CD4-positive, alpha-beta T cell (primary cell): Measurements from ENCODE around the gene MICALL1. TPM values are rescaled to one million over a fixed set of nuclear protein-coding genes. Genes with fewer than 3 reads are reported as not detected.

Experiments
- ATAC-seq: fragments of 200-7000 bp; cut with Tn5 transposase; one replicate; pipeline ENCODE4 v1.10.0; 2022; ENCODE audit warnings: mild to moderate bottlenecking; ENCODE audit not compliant: poor library complexity
- CTCF ChIA-PET: fragments of 350-600 bp; sonication (Branson Sonifier 250); formaldehyde crosslinking; loops from one replicate; lab custom pipeline; 2021; ENCODE audit warnings: antibody characterized with exemption, inconsistent platforms; lab: Charles Lee
- POLR2A ChIA-PET: fragments of 350-600 bp; sonication (Branson Sonifier 250); formaldehyde crosslinking; loops from one replicate; lab custom pipeline; 2021; ENCODE audit warnings: antibody characterized with exemption, inconsistent platforms; lab: Charles Lee
- DNase-seq, 14 experiments: peaks; one replicate each; pipeline ENCODE4 v3.0.0-alpha.2; 2013 to 2020; ENCODE audit warnings: mixed read lengths in 2 of 14
- H3K27ac ChIP-seq, 2 donors: one replicate each; pipeline versions ENCODE4 v1.5.1 to v1.7.0; 2013; ENCODE audit warnings: low read length in 2 of 2, low read depth in 1 of 2, mild to moderate bottlenecking in 1 of 2
- H3K27me3 ChIP-seq, 2 experiments: 1 replicate in 1 of 2; 2 replicates in 1 of 2; pipeline versions ENCODE4 v1.6.1 to v1.7.0; 2013; ENCODE audit warnings: low read length in 2 of 2, control low read depth in 1 of 2, mild to moderate bottlenecking in 1 of 2, moderate library complexity in 1 of 2; ENCODE audit not compliant: insufficient read depth in 2 of 2, control insufficient read depth in 1 of 2
- H3K36me3 ChIP-seq: one replicate; pipeline ENCODE4 v1.6.1; 2013; ENCODE audit warnings: low read length, control low read depth; ENCODE audit not compliant: insufficient read depth
- H3K4me1 ChIP-seq: one replicate; pipeline ENCODE4 v1.6.1; 2013; ENCODE audit warnings: low read length, control low read depth; ENCODE audit not compliant: insufficient read depth
- H3K4me3 ChIP-seq: one replicate; pipeline ENCODE4 v1.5.1; 2013; ENCODE audit warnings: mild to moderate bottlenecking, low read length, moderate library complexity
- H3K9me3 ChIP-seq, 2 experiments: 1 replicate in 1 of 2; 2 replicates in 1 of 2; pipeline versions ENCODE4 v1.6.1 to v1.7.0; 2013; ENCODE audit warnings: low read length in 2 of 2, mild to moderate bottlenecking in 2 of 2, control low read depth in 1 of 2, moderate library complexity in 1 of 2; ENCODE audit not compliant: control insufficient read depth in 1 of 2, insufficient read depth in 1 of 2
- H3K27ac Mint-ChIP-seq: one replicate; pipeline ENCODE4 v1.8.0; 2020; ENCODE audit warnings: mixed read lengths
- H3K27me3 Mint-ChIP-seq: one replicate; pipeline ENCODE4 v1.8.0; 2021; ENCODE audit warnings: mixed read lengths
- H3K36me3 Mint-ChIP-seq: one replicate; pipeline ENCODE4 v1.8.0; 2021; ENCODE audit warnings: low read depth, mixed read lengths
- H3K4me1 Mint-ChIP-seq: one replicate; pipeline ENCODE4 v1.8.0; 2021; ENCODE audit warnings: low read depth, mixed read lengths
- H3K4me3 Mint-ChIP-seq: one replicate; pipeline ENCODE4 v1.8.0; 2020; ENCODE audit warnings: mild to moderate bottlenecking, mixed read lengths
- H3K9me3 Mint-ChIP-seq: one replicate; pipeline ENCODE4 v1.8.0; 2020; ENCODE audit warnings: mixed read lengths
- intact Hi-C, 2 experiments: fragments of 100-400 bp; cut with DNase I in 1 of 2; cut with micrococcal nuclease in 1 of 2; formaldehyde crosslinking; loops; one replicate each; pipeline versions ENCODE4 v1.15.1 to v1.9.0; 2023 to 2025; cut with DNase I, micrococcal nuclease
- polyA plus RNA-seq, 2 donors: library from polyadenylated mRNA; unstranded; fragments of 120-200 nt; gene quantifications; one replicate each; pipeline ENCODE4 v1.2.1, GENCODE V29; 2013
- total RNA-seq, 174 experiments: library from RNA in 2 of 174; stranded (reverse) in 2 of 174; gene quantifications; one replicate each; pipeline ENCODE4 v1.2.3 and lab custom pipeline; 2021 to 2026
- TF ChIP-seq, protein P1 (sequence below): fragments of 200-600 bp; IDR thresholded peaks from one replicate; pipeline ENCODE4 v1.8.0; 2022; ENCODE audit warnings: antibody characterized with exemption, mild to moderate bottlenecking

Gene MICALL1, protein sequence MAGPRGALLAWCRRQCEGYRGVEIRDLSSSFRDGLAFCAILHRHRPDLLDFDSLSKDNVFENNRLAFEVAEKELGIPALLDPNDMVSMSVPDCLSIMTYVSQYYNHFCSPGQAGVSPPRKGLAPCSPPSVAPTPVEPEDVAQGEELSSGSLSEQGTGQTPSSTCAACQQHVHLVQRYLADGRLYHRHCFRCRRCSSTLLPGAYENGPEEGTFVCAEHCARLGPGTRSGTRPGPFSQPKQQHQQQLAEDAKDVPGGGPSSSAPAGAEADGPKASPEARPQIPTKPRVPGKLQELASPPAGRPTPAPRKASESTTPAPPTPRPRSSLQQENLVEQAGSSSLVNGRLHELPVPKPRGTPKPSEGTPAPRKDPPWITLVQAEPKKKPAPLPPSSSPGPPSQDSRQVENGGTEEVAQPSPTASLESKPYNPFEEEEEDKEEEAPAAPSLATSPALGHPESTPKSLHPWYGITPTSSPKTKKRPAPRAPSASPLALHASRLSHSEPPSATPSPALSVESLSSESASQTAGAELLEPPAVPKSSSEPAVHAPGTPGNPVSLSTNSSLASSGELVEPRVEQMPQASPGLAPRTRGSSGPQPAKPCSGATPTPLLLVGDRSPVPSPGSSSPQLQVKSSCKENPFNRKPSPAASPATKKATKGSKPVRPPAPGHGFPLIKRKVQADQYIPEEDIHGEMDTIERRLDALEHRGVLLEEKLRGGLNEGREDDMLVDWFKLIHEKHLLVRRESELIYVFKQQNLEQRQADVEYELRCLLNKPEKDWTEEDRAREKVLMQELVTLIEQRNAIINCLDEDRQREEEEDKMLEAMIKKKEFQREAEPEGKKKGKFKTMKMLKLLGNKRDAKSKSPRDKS
- 10 to 100 TPM; 16.9 to 20.7 TPM for total RNA-seq
- polyA plus RNA-seq (2013, experiment 1 of 2), result 14.3 TPM
- polyA plus RNA-seq (2013, experiment 2 of 2), result 16.5 TPM
- 10.4 to 80.0 (median 32.9) reads per million in 172 experiments for total RNA-seq (lab: John Stamatoyannopoulos, UW)

DNA sequence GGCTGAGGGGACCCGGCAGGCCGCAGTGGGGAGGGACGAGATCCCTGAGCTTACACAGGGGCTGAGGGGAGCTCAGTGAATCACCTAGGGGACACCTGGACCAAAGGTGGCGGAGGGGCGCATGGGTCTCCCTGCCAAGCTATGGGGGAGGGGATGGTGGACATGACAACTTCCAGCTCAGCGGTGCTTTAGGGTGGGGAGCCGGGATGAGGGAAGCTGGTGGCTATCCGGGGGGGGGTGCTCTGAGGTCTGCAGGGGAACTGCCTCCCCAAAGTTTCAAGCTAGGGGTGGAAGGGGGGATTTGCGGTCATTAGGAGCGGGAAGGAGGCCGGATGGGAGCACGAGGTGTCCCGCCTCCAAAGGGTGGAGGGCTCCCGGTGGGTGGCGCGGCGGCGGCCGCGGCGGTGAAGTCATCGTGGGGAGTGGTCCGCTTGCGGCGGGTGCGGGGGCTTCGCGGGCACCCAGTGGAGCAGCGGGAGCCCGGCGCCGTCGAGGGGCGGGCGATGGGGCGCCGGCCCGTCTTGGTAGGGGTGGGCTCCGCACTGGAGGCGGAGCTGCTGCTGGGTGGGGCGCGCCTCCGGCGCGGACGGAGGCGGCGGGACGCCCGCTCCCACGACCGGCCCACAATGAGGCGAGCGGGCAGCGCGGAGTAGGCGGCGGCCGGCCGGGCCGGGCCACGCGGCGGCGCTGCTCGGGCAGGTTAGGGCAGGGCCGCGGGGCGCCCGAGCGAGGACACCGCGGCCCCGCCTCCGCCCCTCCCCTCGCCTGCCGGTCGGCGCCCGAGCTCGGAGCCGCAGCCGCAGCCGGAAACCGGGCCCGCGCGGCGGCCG lies at the start of gene MICALL1:
Gene MICALL1, plus strand, starts transcription at position 764 of the 830 bp plus-strand sequence. CDS start 126 bp downstream, outside the sequence.
- POLR2A ChIA-PET, result interaction anchor here (0.6 to 2.3 kb wide), 11 partner anchors 9 to 419 kb away, joined by 3 to 37 read pairs (median 4); partner anchors contain the start of genes ANKRD54, C22orf23, EIF3L and GCAT

DNA sequence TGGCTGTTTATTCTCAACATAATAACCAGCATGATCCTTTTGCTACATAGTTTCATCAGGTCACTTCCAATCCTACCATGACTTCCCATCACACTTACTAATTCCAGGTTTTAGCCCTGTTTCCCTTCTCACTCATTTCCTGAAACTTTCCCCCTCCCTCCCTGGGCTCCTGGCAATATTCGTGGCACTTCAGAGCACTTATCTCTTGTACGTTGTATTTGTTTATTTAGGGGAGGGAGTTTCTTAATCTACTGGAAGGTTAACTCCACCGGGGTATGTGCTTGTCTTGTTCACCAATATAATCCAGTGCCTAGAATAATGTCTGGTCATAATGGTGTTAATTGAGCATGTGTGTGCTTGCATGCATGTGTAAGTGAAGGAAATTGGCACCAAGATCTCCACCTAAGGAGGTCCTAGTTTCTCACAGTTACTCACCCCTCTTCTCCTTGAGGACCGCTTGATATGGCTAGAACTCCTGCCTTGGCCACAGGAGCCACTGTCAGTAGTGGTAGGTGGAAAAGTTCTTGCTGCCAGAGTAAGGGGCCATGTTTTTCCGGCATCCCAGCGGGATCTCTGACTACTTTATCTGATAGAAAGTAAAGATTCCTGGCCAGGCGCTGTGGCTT lies 45.2 kb upstream of the MICALL1 start:
- H3K9me3 ChIP-seq, result no peaks in the 10 kb centered on the region
- H3K4me1 ChIP-seq, result peaks cover 3% of the 10 kb centered on the region
- TF ChIP-seq, protein P1, sequence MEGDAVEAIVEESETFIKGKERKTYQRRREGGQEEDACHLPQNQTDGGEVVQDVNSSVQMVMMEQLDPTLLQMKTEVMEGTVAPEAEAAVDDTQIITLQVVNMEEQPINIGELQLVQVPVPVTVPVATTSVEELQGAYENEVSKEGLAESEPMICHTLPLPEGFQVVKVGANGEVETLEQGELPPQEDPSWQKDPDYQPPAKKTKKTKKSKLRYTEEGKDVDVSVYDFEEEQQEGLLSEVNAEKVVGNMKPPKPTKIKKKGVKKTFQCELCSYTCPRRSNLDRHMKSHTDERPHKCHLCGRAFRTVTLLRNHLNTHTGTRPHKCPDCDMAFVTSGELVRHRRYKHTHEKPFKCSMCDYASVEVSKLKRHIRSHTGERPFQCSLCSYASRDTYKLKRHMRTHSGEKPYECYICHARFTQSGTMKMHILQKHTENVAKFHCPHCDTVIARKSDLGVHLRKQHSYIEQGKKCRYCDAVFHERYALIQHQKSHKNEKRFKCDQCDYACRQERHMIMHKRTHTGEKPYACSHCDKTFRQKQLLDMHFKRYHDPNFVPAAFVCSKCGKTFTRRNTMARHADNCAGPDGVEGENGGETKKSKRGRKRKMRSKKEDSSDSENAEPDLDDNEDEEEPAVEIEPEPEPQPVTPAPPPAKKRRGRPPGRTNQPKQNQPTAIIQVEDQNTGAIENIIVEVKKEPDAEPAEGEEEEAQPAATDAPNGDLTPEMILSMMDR, result no peak
- DNase-seq, result no peak
- peaks cover 83% of the 10 kb centered on the region for H3K36me3 Mint-ChIP-seq
- no peak overlapping the region for H3K27ac Mint-ChIP-seq
- no peaks in the 10 kb centered on the region for H3K9me3 Mint-ChIP-seq
- no peak overlapping the region for H3K4me3 ChIP-seq
- ChIA-PET POLR2A (interaction anchor here (1.1 to 2.2 kb wide), 2 partner anchors 17 kb away, joined by 4 to 5 read pairs; partner anchors contain the start of gene ANKRD54), CTCF (interaction anchor here (3.0 kb wide), 1 partner anchor 42 kb away, joined by 46 read pairs; no protein-coding TSS in a partner anchor)
- intact Hi-C loops, result no loop called here
- H3K27me3 ChIP-seq, result no peaks in the 10 kb centered on the region
- ATAC-seq, result no peak
- H3K4me3 Mint-ChIP-seq, result no peak overlapping the region
- H3K27ac ChIP-seq, result no peak overlapping the region
- no peaks in the 10 kb centered on the region for H3K27me3 Mint-ChIP-seq
- peaks cover 7% of the 10 kb centered on the region for H3K4me1 Mint-ChIP-seq
- peaks cover 89% of the 10 kb centered on the region for H3K36me3 ChIP-seq

More for the DNA sequence above, at the start of gene MICALL1:
- peaks cover 28% of the 10 kb centered on the region for H3K4me1 Mint-ChIP-seq
- peak; percentile 31 to 88 (median 69) for DNase-seq
- H3K4me1 ChIP-seq, result peaks cover 22% of the 10 kb centered on the region
- CTCF ChIA-PET, result interaction anchor here (0.6 to 1.7 kb wide), 7 partner anchors 9 to 59 kb away, joined by 3 to 12 read pairs (median 4); no protein-coding TSS in a partner anchor
- H3K4me3 Mint-ChIP-seq, result peak within 1 kb of the TSS; percentile 91
- H3K27me3 ChIP-seq, result no peaks in the 10 kb centered on the region
- H3K36me3 Mint-ChIP-seq, result no peaks in the 10 kb centered on the region
- H3K27me3 Mint-ChIP-seq, result no peaks in the 10 kb centered on the region
- H3K27ac ChIP-seq, result peak within 1 kb of the TSS; percentile 55 to 64
- peak within 1 kb of the TSS; percentile 87 for H3K27ac Mint-ChIP-seq
- no peaks in the 10 kb centered on the region for H3K36me3 ChIP-seq
- H3K9me3 Mint-ChIP-seq, result no peaks in the 10 kb centered on the region
- TF ChIP-seq, protein P1, result no peak
- peak within 1 kb of the TSS; percentile 60 for H3K4me3 ChIP-seq
- intact Hi-C loops, result loop anchor here in 1 of 2 experiments (1.0 to 5.0 kb wide), 2 partner anchors 29 to 47 kb away; partner anchors contain the start of genes C22orf23 and POLR2F
- ATAC-seq, result peak; percentile 78
- no peaks in the 10 kb centered on the region for H3K9me3 ChIP-seq
